ENCODE data around the gene KLF13.
A peak's percentile ranks its signal among the peaks of the same experiment; 100 is the strongest.

The KLF13 gene

DNA sequence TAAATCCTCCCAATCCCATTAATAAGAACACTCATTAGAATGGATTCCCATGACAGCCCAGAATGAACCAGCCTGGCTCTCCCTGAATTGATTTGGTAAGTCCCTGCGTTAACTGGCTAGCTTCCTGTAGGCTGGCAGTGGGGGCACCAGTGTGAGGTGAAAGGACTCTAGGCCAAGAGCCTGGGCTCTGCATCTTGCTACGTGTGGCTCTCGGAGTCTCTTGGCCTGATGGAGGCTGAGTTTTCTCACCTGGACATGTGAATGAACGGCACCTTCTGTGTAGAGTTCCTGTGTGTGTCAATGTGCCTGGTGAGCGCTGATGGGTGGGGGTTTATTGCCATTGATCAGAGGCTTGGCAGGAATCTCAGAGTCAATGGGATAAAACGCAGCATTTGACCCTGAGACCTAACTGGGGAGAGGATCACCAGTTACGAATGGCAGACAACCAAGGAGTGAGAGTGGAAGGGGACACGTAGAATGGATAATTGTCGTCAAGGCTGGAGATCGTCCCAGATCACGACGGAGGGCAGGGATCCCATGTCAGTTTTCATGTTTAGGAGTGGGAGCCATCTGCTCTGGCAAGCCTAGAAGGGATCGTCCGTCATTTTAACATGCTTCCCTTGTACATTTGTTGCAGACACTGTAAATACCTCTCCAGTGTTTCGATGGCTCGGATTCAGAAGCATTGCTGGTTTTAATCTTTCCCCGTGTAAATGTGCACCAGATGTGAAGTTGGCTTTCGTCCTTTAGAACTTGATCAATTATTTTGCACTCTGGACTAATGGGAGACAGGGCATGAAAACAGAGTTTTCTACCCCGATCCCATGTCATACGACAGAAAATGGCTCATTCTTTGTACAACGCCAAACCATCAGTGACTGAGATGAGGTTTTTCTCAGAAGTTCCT lies 9.0 kb upstream of the KLF13 start:
- DNase-seq, result no peak

DNA sequence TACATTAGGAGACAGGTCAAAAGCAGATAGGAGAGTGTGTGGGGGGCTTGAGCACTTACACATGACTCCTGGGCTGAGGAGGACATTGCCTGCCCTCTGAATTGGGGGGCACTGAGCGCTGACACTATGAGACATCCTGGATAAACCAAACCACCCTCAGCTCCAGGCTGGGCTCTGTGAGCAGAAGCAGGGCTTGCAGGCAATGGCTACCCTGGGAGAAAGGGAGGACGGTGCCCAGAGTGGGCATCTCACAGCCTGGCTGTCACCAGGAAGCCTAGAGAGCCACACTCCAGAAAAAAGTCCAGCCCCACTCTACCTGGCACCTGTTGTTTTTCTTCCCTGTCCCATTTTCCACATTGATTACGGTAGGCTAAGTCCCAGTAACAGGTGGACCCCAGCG lies 8.2 kb upstream of the KLF13 start:
- DNase-seq, result no peak

DNA sequence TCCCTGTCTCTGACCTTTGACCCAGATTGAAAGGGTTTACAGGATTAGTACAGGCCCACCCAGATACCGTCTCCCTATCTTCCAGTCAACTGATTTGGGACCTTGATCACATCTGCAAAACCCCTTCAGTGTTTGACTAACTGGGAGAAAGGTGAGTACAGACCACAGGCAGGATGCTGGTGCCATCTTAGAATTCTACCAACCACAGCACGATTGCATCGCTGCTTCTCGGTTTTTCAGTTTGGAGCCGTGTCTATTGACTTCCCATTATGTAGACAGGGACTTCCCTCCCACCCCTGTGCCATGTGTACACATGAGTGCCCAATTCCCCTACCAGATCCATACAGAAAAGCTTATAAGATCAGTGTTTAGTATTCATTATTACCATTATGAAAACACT lies 6.6 kb upstream of the KLF13 start:
- DNase-seq, result no peak

DNA sequence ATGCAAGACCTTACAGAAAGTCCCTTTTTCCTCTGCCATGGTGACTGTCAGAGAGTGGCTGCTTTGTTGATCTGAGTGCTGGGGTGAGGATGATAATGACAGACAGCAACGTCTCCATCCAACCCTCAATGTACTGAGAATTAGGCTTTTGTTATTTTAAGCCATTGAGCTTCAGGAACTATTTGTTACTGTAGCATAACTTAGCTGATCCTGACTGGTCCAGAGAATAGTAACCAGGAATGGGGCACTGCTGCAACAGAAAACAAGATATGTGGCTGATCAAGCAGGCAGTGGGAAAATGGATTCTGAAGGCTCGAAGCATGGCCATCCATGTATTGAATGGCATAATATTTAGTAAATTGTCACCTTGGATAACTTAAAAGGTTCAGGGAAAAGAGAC lies 5.2 kb upstream of the KLF13 start:
- DNase-seq, result no peak

DNA sequence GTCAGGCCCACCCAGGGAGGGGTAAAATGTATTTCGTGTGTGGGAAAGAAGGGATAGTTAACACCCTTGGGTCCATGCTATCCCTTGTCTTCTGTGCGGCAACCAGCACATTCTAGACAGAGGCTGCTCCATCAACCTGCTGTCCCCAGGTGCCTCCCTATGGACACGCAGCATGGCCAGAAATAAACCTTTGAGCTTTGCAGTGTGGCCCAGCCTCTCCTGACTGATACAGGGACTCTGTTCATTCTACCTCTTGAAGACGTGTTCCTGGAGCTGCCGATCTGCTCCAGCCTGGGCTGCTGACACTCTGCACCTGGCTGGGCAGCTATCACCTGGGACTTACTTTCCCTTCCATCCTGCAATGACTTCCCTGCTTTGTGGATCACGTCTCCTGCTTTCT lies 4.1 kb upstream of the KLF13 start:
- DNase-seq, result no peak

DNA sequence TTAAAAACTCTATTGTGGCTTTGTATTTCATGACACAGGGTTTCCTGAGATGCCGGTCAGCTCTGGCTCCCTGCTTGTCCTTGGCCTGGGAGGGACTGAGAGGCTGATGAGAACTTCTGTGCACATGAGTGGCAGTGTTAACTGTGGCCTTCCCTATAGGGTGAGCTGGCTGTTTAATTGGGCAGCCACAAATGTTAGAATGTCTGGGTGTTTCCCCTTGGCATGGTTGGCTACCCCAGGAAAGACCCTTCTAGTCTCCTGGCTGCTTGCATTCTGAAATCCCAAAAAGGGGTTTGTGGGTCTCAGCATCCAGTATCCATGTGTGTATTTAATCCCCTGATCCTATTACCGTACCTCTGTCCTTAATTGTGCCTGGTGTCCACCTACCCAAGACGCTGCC lies 3.0 kb upstream of the KLF13 start:
- DNase-seq, result no peak

DNA sequence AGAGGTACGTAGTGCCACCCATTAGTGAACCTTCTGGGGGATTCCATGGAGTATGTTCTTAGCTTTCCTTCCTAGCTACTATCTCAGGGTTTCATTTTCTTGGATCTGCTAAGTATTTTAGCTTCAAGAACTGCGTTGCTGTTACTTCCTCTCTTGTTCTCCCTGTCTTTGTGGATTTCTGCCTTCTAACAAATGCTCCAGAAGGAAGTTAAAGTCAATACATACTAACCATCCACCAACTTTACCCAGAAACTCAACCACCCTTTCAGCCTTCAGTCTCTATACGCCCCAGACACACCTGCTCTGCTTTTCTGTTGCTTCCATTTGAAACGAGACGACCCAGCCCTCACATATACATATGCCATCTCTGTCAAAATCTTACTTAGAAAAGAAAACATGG lies 2.4 kb upstream of the KLF13 start:
- DNase-seq, result no peak

DNA sequence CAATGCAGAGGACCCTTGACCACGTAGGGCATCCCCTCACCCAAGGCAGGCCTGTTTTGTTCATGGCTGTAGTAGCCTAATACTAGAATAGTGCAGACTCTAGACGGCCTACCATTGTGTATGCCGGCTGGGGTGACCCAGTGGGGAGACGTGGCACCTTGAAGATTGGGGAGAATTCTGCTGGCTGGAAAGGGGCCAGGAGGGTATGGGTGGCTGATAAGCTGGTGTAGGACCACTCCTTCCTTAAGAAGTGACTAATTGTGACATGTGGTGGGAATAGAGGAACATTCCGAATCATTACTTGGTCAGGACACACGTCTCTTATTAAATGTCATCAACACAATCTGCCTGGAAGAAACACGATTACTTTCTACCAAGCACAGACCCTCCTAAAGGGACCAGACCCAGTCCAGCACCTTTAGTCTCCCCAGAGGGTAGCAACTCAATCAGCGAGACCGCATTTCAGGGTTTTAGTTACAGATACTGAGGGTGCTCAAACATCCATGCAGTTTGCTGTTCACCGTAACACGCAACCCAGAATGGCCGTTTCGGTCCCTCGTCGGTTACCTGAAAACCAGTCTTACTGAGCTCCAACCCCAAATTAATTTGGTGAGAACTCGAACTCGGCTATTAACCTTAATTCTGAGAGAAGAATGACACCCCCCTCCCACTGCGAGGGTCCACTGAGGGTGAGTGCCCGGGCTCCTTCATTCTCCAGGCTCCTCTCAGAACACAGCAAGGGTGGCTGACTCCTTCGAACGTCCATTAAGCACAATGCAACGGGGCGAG lies 1.6 kb upstream of the KLF13 start:
- DNase-seq, result no peak

DNA sequence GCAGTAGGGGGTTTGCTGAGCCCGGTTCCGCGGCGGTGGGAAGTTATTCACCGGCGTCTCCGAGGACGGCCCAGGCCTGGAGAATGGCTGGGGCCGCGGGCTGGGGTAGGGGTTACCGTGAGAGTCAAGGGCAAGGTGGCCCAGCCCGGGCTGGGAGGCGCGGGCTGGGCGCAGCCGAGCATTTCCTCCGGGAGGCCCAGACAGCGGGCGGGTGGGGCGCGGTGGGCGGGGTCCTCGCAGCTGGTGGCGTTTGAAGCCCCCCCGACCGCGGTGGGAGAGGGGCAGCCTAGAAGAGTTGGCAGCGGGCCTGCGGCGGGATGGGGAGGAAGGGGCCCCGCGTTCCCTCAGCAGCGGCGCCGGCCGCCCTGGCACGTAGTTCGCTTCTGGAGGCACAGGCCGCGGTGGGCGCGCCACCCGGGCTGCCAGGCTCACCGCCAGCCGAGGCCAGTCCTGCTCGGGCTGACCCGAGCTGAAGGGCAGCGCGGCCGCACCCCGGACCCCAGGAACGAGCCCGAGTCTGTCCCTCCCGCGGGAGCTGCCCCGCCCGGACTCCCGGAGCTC lies 960 bp upstream of the KLF13 start:
- no peak for DNase-seq

DNA sequence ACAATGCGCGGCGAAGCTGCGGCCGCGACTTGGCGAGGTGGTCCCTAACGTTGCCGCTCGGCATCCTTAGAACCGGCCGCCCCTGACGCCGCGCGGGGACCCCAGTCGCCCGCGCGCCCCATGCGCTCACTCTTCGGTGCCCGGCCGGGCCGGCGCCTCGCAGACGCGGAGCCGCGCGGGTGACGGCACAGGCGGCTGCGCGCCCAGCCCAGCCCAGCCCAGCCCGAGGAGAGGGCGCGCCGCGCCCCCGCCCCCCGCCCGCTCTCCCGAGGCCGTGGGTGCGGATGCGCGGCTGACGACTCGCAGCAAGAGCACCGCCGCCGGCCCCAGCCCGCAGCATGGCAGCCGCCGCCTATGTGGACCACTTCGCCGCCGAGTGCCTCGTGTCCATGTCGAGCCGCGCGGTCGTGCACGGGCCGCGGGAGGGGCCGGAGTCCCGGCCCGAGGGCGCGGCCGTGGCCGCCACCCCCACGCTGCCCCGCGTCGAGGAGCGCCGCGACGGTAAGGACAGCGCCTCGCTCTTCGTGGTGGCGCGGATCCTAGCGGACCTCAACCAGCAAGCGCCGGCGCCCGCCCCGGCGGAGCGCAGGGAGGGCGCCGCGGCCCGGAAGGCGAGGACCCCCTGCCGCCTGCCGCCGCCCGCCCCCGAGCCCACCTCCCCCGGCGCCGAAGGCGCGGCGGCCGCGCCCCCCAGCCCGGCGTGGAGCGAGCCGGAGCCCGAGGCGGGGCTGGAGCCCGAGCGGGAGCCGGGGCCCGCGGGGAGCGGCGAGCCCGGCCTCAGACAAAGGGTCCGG lies 437 bp downstream of the KLF13 start:
- DNase-seq, result peak; percentile 63

DNA sequence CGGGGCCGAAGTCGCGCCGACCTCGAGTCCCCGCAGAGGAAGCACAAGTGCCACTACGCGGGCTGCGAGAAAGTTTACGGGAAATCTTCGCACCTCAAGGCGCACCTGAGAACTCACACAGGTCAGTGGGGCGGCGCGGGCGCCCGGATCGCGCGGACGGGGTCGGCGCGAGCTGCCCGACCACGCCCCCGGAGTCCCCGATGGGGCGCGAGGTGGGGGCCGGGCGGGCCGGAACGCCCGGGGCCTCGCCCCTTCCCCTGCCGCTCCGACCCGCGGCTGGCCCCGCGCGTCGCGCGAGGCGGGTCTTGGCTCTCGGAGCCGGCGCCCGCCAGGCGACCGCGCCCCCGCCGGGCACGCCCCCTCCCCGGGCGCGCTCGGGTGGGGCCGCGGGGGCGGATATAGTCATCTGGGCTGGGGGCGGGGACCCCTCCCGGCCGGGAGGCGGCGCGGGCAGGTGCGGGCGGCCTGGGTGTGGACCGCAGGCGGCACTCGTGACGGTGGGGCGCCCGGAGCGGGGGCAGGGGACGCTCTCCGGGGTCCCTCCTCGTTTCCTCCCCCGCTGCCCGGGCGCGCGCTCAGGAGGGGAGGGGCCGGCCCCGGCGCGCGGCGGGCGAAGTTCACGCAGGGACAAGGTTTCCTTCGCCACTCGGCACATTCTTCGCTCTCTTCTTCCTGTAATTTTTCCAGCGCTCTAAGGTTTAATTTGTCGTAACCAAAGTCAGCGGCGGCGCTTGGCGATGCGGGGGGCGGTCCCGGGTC lies 1.2 kb downstream of the KLF13 start:
- no peak for DNase-seq

DNA sequence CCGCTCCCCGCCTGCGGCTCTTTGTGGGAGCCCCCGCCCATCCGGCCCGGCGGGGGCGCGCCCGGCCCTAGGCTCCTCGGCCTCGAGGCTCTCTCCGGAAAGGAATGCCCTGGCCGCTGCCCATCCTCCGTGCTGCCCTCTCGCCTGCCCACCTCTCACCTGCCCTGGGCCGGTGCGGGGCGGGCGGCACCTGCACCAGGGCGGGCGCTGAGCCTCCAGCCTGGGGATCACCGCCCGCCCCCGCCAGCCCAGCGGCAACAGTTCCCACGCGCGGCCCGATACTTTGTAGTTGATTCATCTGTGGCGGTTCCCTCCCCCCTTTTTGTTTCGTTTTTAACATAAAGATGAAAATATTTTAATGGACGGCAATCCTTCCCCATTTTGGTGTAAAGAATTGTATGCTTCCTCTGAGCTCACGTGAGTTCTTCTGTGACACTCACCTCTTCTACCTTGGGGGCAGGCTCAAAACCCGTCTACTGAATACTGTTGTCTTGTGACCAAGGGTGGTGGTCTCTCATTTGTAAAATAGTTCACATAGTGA lies 1.9 kb downstream of the KLF13 start:
- peak; percentile 49 for DNase-seq

DNA sequence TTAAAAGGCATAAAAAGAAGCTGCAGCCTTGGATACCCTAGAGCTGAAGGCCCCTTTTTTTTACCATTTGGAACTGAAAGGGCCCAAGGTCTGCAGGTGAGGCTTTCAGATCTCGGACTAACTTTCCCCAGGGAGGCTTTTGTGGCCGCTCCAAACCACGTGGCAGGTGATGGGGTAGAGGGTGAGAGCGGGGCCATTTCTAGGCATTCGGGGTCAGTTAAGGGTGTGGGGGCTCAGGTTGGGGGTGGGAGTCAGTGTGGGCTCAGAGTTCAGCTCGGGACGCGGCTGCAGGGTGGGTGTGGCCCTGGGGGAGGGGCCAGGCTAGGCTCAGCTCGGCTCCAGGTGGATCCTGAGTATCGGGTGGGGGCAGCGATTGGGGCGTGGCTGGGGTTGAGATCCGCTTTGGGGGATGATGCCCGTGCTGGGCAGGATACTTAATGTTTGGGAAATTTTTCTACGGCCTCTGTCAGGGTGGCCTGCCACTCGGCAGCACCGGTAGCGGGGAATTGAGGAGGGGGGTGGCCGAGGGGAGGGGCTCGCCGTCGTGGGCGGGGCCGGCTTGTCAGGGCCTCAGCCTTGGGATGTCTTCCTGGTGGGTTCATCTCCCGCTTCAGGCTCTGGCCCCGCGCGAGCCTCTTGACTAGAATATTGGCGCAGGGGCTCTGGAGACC lies 2.5 kb downstream of the KLF13 start:
- no peak for DNase-seq

DNA sequence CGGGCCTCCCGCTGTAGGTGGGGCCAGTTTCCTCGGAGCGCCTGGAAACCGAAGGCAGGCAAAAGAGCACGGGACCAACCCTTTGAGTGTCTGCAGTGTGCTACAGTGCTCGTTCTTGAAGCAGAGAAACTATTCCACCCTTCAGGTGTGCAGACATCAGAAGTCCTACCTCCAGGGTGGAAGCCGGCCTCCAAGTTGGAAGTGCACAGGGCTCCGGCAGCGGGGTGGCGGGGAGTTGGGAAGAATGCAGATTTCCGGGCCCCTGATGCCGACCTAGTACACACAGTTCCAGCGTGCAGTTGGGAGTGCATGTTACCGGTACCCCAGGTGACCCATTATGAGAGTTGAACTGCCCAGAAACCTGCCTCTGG lies 3.0 kb downstream of the KLF13 start:
- no peak for DNase-seq

DNA sequence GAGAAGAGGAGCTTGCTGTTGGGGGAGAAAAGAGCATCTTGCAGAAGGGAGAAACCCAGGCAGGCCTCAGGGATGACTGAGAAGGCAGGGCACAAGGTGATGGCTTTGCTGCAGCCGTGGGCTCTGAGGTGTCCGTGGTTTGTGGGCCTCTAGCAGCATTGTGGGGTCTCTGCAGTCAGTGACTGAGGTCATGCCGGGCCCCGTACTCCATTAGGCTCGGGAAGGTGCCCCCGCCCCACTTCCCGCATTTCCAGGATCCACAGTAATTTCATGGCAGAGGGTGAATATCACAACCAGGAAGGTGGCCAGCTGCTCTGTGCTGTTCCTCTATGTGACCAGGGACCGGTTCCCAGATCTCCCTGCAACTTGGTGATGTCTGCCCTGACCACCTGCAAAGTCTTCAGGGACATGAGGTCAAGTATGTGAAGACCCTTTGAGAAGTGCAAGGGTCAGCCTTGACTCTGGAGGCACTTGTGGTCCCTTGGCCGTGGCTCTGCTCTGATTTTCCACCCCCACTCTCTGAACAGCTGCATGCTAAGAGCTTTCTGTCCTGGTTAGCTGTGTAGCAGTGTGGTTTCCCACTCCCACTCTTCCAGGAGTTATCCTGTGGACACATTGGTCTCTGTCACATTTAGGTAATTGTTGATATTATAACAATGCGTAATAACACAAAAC lies 3.6 kb downstream of the KLF13 start:
- no peak for DNase-seq

DNA sequence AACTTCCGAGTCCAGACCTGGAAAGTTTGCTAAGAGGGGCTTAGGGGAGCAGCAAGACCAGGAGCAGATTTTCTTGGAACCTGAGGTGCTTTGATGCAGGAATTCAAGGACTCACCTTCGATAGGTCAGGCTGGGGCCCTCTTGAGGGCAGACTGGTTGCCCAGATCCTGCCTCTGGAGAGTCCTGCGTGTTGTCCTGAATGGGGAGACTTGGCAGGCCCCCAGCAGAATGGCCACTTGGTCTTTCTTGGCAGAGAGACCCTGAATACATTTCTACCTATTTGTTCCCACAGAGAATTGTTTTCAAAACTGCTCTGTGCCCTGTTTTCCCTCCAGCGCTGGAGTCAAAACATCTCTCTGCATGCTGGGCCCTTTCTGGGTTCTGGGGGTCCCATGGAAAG lies 4.2 kb downstream of the KLF13 start:
- no peak for DNase-seq

DNA sequence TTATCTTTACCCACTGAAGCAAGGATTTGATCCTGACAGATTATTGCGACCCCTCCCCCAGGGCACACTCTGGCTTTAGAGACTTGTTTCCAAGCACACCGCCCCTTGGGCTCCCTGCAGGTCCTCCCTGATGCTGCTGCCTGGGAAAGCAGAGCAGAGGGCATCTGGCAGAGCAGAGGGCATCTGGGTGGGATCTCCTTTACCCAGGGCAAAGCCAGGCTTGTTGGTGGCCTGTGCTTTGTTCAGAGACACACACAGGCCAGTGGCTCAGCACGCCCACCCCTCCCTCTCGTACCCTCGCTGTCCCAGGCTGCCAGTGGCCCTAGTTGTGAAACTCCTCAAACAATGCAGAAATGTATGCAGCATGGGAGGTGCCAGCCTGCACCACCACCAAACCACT lies 4.8 kb downstream of the KLF13 start:
- no peak for DNase-seq

DNA sequence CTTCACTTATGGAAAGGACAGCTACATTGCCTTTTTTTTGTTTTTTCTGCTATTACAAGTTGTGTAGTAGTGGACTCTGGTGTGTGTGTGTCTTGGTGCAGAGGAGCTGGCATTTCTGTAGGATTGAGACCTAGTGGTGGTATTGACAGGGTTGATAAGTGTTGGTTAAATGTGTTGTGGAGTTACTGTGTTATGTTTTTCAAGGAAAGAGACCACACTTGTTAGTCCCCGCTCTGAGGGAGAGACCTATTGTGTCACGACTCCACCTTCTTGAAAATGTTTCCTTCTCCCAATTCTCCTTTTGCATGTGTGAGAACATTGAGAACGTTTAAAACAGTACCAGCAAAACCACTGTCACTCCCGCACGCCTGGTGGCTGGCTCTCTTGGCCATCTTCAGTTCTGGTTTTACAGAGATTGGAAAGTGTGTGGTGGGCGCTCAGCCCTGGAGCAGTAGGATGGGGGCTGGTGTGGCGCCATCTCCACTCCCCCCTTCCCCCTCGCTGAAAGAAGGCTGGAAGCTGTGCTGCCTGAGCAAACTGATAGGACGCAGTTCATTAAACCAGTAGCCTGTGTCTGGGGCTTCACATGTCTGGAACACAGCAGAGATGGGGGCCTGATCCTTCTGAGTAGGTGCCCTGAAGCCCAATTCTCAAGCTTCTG lies 5.5 kb downstream of the KLF13 start:
- no peak for DNase-seq

DNA sequence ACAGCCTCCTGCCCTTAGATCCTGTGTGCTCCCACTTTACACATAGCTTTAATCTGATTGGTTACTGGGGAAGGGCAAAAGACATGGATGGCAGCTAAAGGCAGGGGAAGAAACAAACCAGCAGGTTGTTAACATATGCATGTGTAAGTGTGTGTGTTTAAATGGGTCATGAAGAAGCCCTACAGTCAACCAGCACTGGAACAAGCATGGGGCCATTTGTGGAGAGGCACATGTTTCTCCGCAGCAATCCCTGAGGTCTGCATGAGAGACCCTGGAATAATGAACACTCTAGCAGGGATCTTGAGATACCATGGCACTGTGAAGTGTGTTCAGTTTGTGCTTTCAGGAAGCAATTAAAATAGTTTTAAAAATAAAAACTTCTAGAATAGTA lies 6.0 kb downstream of the KLF13 start:
- no peak for DNase-seq

DNA sequence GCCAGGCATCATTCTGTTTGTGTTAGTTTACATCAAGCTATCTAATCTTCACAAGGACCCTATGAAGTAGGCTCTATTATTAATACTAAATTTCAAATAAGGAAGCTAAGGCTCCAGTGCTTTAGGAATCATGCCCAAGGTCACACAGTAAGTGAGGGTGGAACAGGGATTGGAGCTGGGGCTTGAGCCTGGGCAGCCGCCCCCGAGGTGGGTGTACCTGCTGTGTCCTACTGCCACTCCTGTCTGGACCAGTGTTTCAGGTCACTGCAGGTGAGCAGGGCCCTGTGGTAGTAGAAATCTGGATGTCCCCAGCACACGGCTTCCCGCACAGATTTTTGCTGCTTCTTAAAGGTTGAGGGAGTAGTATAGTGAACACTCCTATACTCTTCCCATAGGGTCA lies 6.5 kb downstream of the KLF13 start:
- no peak for DNase-seq
